Stimulated activated naive CD8-positive, alpha-beta T cell treated with anti-CD3 and anti-CD28 coated beads, Interleukin-15, Interleukin-2, amounts not matched to agents 100 U/mL and 50 U/mL, for 24 hours (primary cell): ENCODE data around the gene GSAP.

ENCODE experiments used
- ATAC-seq: fragments of 150-1000 bp; cut with Tn5 transposase; one replicate; pipeline ENCODE4 v1.10.0; 2021
- DNase-seq: peaks from one replicate; pipeline ENCODE4 v3.0.0; 2021

GSAP gene

GRCh38 chr7:77327067-77327931 lies 88.8 kb downstream of the GSAP start:
- ATAC-seq (no peak), DNase-seq (no peak)

- no peak for ATAC-seq
- no peak for DNase-seq
Measured at GRCh38 chr7:77326131-77326530, 90.0 kb downstream of the GSAP start.

- ATAC-seq (no peak), DNase-seq (no peak)
Measured at GRCh38 chr7:77321300-77321699, 94.8 kb downstream of the GSAP start.

GRCh38 chr7:77320714-77321113 lies 95.4 kb downstream of the GSAP start:
- DNase-seq: no peak
- ATAC-seq: no peak

GRCh38 chr7:77320137-77320536 lies 96.0 kb downstream of the GSAP start:
- no peak for DNase-seq
- ATAC-seq: no peak

- DNase-seq (no peak), ATAC-seq (no peak)
Measured at GRCh38 chr7:77318019-77318418, 98.1 kb downstream of the GSAP start.

- DNase-seq (no peak), ATAC-seq (no peak)
Measured at GRCh38 chr7:77316219-77316978, 99.8 kb downstream of the GSAP start.

- DNase-seq (no peak), ATAC-seq (no peak)
Measured at GRCh38 chr7:77315182-77315591, 101.0 kb downstream of the GSAP start.

GRCh38 chr7:77313876-77314480 lies 102.2 kb downstream of the GSAP start:
- no peak for ATAC-seq
- no peak for DNase-seq

GRCh38 chr7:77313085-77313484 lies 103.1 kb downstream of the GSAP start:
- DNase-seq: no peak
- ATAC-seq: no peak

- ATAC-seq: no peak
- no peak for DNase-seq
Measured at GRCh38 chr7:77310982-77311381, 105.2 kb downstream of the GSAP start.

GRCh38 chr7:77309714-77310220 lies 106.4 kb downstream of the GSAP start:
- DNase-seq: no peak
- ATAC-seq: no peak

- DNase-seq (no peak), ATAC-seq (no peak)
Measured at GRCh38 chr7:77308792-77309191, 107.4 kb downstream of the GSAP start.

- ATAC-seq: no peak
- DNase-seq: no peak
Measured at GRCh38 chr7:77306231-77307067, 109.7 kb downstream of the GSAP start.

GRCh38 chr7:77295549-77295948 lies 120.6 kb downstream of the GSAP start:
- ATAC-seq: no peak
- DNase-seq: no peak

- ATAC-seq: no peak
- no peak for DNase-seq
Measured at GRCh38 chr7:77293046-77293445, 123.1 kb downstream of the GSAP start.

GRCh38 chr7:77290425-77290824 lies 125.7 kb downstream of the GSAP start:
- DNase-seq (no peak), ATAC-seq (no peak)

GRCh38 chr7:77289387-77289786 lies 126.8 kb downstream of the GSAP start:
- ATAC-seq: no peak
- DNase-seq: no peak

- no peak for DNase-seq
- ATAC-seq: no peak
Measured at GRCh38 chr7:77288676-77289320, 127.4 kb downstream of the GSAP start.

- no peak for DNase-seq
- no peak for ATAC-seq
Measured at GRCh38 chr7:77284616-77285015, 131.5 kb downstream of the GSAP start.

GRCh38 chr7:77284005-77284404 lies 132.1 kb downstream of the GSAP start:
- ATAC-seq: no peak
- DNase-seq: no peak
